Measurements from ENCODE around the gene CSTF2T. TPM values are rescaled to one million over a fixed set of nuclear protein-coding genes. Genes with fewer than 3 reads are reported as not detected.

CSTF2T gene
- total RNA-seq, 1 donor from 2014 or later = 36.3 TPM

DNA sequence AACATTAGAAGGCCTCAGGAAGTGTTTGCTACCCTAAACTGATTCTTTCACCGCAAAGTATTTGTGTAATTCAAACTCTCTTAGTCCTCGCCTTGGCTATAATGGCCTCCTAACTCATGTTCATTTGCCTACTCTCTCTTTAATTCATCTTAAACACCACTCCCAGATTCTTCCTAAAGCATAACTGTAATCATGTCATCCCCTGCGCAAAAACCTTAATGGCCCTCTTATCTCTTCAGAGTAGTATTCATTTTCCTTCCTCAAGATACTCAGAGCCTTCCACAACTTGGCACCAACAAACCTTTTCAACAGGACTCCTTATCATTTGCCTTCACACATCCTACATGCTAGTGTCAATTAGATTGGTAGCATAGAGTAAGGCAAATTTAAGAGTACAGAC lies 42.9 kb downstream of the CSTF2T start:
- Mint-ChIP-seq H3K9me3 (ENCODE audit: unreplicated experiment) (no peaks in the 10 kb centered on the region), H3K4me1 (ENCODE audit: unreplicated experiment) (no peaks in the 10 kb centered on the region), H3K4me3 (ENCODE audit: unreplicated experiment) (no peak overlapping the region), H3K36me3 (ENCODE audit: low read depth, unreplicated experiment) (no peaks in the 10 kb centered on the region), H3K27ac (ENCODE audit: unreplicated experiment) (no peak overlapping the region), H3K27me3 (ENCODE audit: unreplicated experiment) (peaks cover 1% of the 10 kb centered on the region)
- no peak for TF ChIP-seq CTCF (IDR thresholded peaks at IDR 0.05; ENCODE audit: unreplicated experiment)
- no peak for DNase-seq (ENCODE audit: low spot score)

- no peak for DNase-seq (ENCODE audit: low spot score)
- Mint-ChIP-seq H3K27me3 (ENCODE audit: unreplicated experiment) (peaks cover 1% of the 10 kb centered on the region), H3K27ac (ENCODE audit: unreplicated experiment) (no peak overlapping the region), H3K36me3 (ENCODE audit: low read depth, unreplicated experiment) (no peaks in the 10 kb centered on the region), H3K4me1 (ENCODE audit: unreplicated experiment) (no peaks in the 10 kb centered on the region), H3K4me3 (ENCODE audit: unreplicated experiment) (no peak overlapping the region), H3K9me3 (ENCODE audit: unreplicated experiment) (no peaks in the 10 kb centered on the region)
- TF ChIP-seq CTCF (IDR thresholded peaks at IDR 0.05; ENCODE audit: unreplicated experiment) = no peak
Measured at GRCh38 chr10:51654918-51655317, 44.5 kb downstream of the CSTF2T start.

DNA sequence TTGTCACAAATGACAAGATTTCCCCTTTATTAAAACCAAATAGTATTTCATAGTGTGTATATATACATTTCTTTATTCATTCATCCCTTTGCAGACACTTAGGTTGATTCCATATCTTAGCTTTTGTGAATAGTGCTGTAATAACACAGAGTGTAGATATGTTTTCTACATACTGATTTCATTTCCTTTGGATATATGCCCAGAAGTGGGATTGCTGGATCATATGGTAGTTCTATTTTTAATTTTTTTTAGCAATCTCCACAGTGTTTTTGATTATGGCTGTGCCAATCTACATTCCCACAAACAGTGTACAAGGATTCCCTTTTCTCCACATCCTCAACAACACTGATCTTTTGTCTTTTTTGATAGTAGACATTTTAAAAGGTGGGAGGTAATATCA lies 46.4 kb downstream of the CSTF2T start:
- Mint-ChIP-seq H3K4me3 (ENCODE audit: unreplicated experiment) (no peak overlapping the region), H3K27me3 (ENCODE audit: unreplicated experiment) (no peaks in the 10 kb centered on the region), H3K9me3 (ENCODE audit: unreplicated experiment) (no peaks in the 10 kb centered on the region), H3K27ac (ENCODE audit: unreplicated experiment) (no peak overlapping the region), H3K36me3 (ENCODE audit: low read depth, unreplicated experiment) (no peaks in the 10 kb centered on the region), H3K4me1 (ENCODE audit: unreplicated experiment) (no peaks in the 10 kb centered on the region)
- TF ChIP-seq CTCF (IDR thresholded peaks at IDR 0.05; ENCODE audit: unreplicated experiment) = no peak
- no peak for DNase-seq (ENCODE audit: low spot score)

DNA sequence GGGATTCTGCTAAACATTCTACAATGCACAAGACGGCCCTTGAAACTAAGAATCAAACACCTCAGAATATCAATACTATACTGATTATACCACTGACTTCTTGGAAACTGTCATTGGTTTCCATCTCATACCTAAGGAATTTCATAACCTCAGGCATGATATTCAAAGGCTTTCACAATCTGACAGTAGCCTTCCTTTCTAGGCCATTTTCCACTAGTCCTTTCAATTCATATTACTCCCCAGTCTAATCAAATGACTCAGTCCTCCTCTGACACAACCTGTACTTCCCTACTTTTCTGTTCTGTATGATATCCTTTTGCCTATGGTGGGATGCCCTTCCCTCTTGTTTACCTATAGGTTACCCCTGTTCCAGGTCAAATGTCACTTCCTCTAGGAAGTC lies 48.3 kb downstream of the CSTF2T start:
- TF ChIP-seq CTCF (IDR thresholded peaks at IDR 0.05; ENCODE audit: unreplicated experiment) = no peak
- H3K27me3 Mint-ChIP-seq (ENCODE audit: unreplicated experiment) = no peaks in the 10 kb centered on the region
- no peak overlapping the region for H3K27ac Mint-ChIP-seq (ENCODE audit: unreplicated experiment)
- no peaks in the 10 kb centered on the region for H3K9me3 Mint-ChIP-seq (ENCODE audit: unreplicated experiment)
- H3K4me3 Mint-ChIP-seq (ENCODE audit: unreplicated experiment) = no peak overlapping the region
- no peak for DNase-seq (ENCODE audit: low spot score)
- no peaks in the 10 kb centered on the region for H3K36me3 Mint-ChIP-seq (ENCODE audit: low read depth, unreplicated experiment)
- H3K4me1 Mint-ChIP-seq (ENCODE audit: unreplicated experiment) = no peaks in the 10 kb centered on the region

DNA sequence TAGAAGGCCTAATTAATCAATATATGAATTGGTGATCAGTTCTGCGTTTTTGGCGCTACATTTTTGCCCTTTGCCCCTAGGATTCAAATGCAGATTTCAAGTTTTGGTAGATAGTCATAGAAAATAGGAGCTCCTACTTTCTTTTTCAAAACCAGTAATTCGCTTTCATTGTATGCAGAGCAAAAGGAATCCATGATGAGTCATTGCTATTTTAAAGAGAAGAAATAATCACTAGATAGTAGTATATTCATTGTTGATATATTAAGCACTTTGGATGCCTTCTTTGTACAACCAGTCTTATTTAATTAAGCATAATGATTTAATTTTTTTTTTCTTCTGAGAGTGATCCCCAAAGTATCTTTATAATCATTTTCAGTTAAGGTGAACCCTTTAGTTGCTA lies 50.3 kb downstream of the CSTF2T start:
- H3K4me1 Mint-ChIP-seq (ENCODE audit: unreplicated experiment) = peaks cover 6% of the 10 kb centered on the region
- no peaks in the 10 kb centered on the region for H3K9me3 Mint-ChIP-seq (ENCODE audit: unreplicated experiment)
- H3K36me3 Mint-ChIP-seq (ENCODE audit: low read depth, unreplicated experiment) = no peaks in the 10 kb centered on the region
- no peak for TF ChIP-seq CTCF (IDR thresholded peaks at IDR 0.05; ENCODE audit: unreplicated experiment)
- H3K27me3 Mint-ChIP-seq (ENCODE audit: unreplicated experiment) = no peaks in the 10 kb centered on the region
- no peak overlapping the region for H3K27ac Mint-ChIP-seq (ENCODE audit: unreplicated experiment)
- no peak overlapping the region for H3K4me3 Mint-ChIP-seq (ENCODE audit: unreplicated experiment)
- DNase-seq (ENCODE audit: low spot score) = no peak
